Glomerular visceral epithelial cell (primary cell): ENCODE measurements around the gene FOXM1.
"Not testable (repeated sequence)": the region's sequence is repeated elsewhere in the genome, so short reads cannot be mapped to it uniquely, and the experiment has no call there.

ENCODE experiments used
- DNase-seq: peaks from one replicate; pipeline ENCODE4 v3.0.0-alpha.2; 2016; ENCODE audit errors: extremely low spot score

The FOXM1 gene

DNA sequence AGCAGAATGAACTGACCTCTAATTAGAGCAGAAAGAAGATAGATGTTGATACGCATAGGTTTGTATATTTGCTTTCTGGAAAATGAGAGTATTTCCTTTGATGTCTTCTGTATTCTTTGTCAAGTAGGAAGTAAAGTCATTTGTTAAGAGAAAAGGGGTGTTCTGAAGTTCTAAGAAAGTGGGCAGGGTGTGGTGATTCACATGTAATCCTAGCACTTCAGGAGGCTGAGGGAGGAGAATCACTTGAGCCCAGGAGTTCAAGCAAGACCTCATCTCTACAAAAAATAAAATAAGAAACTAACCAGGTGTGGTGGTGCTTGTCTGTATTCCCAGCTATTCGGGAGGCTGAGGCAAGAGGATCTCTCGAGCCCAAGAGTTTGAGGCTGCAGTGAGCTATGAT is 2.9 kb upstream of the FOXM1 start:
- no peak for DNase-seq

- peak; percentile 46 for DNase-seq
These were observed 1.2 kb upstream of the FOXM1 start for GRCh38 chr12:2877953-2878732.

- peak; percentile 18 for DNase-seq
These were observed 435 bp downstream of the FOXM1 start for GRCh38 chr12:2876431-2877046.

- not testable (repeated sequence) for DNase-seq
These were observed 7.9 kb downstream of the FOXM1 start for GRCh38 chr12:2868986-2869632.

- DNase-seq, result no peak
These were observed 12.8 kb downstream of the FOXM1 start for GRCh38 chr12:2864198-2864597.

GRCh38 chr12:2863402-2863801 is 13.6 kb downstream of the FOXM1 start:
- not testable (repeated sequence) for DNase-seq

GRCh38 chr12:2862876-2863275 is 14.1 kb downstream of the FOXM1 start:
- DNase-seq, result no peak

GRCh38 chr12:2860170-2860569 is 16.8 kb downstream of the FOXM1 start:
- no peak for DNase-seq

DNA sequence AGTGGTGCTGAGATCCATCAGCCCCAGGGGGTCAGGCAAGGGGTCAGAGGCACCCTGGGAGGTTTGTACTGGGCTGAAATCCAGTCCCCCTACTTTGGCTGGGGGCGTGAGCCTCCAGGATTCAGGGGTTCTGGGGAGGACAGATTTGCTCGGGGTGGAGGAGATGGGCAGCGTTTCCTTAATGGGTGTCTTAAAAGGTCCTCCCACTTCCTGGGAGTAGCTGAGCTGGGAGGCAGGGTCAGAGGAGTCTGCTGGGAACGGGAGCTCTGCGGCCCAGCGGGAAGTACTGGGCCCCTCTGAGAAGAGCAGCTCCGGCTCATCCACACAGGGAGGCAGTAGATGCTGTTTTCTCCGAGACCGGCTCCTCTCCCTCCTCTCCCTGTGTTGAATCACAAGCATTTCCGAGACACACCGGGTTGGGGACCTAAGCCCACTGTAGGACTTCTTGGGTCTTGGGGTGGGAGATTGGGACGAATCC is 18.0 kb downstream of the FOXM1 start:
- DNase-seq, result no peak

GRCh38 chr12:2858334-2858733 is 18.6 kb downstream of the FOXM1 start:
- no peak for DNase-seq

- DNase-seq, result no peak
These were observed 19.4 kb downstream of the FOXM1 start for GRCh38 chr12:2857576-2857975.

GRCh38 chr12:2857021-2857431 is 19.9 kb downstream of the FOXM1 start, which contains the start of gene TEX52:
Gene TEX52 (minus strand): TSS chr12:2857039. CDS start chr12:2857026, 13 bp downstream.
- DNase-seq, result peak; percentile 16

GRCh38 chr12:2856051-2856450 is 20.9 kb downstream of the FOXM1 start:
- DNase-seq, result no peak

- no peak for DNase-seq
These were observed 21.4 kb downstream of the FOXM1 start for GRCh38 chr12:2855546-2855945.

- no peak for DNase-seq
These were observed 22.1 kb downstream of the FOXM1 start for GRCh38 chr12:2854669-2855453.

DNA sequence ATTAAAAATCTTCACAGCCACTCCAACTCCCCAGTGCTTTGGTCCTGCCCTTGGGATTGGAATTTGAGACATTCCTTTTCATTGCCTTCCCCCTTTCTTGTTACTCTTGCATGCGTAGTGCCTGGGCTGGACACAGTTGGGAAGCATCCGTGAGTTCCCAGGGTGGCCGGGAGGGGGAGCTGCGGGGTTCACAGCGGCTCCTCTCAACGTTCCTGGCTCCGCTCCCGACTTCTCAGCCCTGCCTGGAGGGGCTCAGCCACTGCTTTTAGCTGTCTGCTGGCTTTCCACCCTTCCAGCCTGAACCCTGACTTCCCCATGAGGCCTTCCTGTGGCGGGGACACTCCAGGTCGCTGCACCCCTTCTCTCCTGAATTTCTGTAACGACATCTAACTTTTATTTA is 23.3 kb downstream of the FOXM1 start:
- peak; percentile 58 for DNase-seq

DNA sequence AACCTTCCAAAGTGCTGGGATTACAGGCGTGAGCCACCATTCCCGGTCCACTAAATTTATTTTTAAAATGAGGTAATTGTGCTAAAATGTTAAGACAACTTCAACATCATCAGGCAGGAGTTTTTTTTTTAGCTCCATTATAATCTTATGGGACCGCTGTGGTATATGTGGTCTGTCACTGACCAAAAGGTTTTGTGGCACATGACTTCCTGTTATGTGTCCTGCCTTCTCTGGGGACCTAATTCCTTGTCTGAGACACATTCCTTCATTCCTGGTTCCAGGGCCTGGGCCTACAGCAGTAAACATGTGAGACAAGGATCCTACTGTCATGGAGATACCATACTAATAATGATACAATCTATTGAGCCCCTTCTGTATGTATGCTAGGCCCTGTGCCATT is 25.0 kb downstream of the FOXM1 start:
- DNase-seq, result no peak

DNA sequence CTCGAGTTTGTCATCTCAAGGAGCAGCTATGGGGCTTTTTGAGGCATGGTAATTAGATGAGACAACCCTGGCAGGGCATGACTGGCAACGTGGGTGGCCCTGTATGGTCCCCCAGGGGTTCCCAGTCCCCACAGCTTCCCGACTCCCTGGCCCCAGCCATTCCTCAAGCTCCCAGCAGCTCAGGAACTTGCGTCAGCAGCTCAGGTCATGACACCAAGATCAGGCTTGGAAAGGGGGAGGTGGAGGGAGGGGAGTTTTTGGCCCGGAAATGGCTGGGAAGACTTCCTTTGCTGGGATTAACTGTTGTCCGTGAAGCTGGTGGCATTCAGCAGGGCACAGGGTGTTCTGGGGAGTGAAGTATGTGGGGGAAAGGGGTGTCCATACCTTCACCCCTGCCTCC is 31.7 kb downstream of the FOXM1 start:
- no peak for DNase-seq

DNA sequence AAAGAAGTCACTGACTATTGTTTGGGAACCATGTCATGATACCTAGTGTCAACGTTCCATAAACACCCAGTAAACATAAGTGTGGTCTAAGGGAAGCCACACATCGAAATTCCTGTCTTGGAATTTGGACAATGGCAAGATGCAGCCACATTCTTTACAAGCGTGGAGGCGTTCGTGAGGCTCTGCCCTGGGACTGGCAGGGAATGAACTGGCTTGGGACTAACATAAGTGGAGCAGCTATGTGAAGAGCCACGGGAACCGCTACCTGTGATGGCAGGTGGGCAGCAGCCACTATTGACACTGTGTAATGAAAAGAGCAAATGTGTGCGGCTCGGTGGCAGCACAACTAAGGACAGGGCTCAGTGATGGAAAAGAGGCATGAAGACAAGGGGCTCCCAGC is 32.2 kb downstream of the FOXM1 start:
- DNase-seq, result no peak

DNA sequence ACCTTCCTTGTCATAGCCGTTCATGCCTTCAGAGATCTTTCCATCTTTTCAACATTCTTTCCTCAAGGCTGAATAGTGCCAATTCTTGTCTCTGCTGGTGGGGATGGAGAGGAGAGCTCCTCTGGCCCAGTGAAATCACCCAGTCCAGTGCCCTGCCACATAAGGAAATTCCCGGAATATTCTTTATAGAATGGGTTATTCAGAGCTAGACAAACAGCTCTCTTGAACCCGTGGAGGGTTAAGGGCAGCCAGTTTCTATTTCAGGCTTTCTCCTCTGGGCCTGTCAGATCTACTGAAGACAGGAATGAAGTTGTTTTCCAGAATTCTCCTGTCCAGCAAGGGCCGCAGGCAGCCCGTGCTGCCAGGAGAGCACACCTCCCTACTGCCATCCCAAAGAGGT is 34.0 kb downstream of the FOXM1 start:
- no peak for DNase-seq

DNA sequence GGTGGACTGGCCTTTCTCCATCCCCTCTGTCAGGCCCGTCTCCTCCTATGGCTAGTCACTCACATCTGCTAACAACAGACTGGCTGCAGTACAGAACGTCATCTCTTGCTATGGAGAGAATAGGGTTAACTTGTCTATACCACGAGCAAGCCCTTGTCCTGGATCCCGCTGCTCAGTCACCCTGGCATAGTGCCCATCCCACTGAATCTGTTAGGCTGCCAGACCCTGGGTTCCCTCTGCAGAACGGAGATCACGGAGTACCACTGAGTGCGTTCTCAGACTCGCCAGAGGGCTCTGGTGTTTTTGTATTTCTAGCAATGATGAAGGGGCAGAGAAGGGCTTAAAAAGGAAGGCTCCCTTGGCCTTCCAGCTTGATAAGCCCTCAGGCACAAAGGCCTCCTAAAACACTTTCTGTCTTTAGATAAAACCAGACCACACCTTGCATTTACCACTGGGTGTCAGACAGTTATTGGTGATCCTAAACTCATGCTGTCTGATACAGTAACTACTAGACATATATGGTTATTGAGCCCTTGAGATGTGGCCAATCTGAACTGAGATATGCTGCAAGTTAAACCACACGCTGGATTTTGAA is 35.8 kb downstream of the FOXM1 start:
- no peak for DNase-seq

- no peak for DNase-seq
These were observed 40.4 kb downstream of the FOXM1 start for GRCh38 chr12:2836574-2836973.
